Prostate gland (tissue), 2 donors: Measurements from ENCODE around the gene EML1.

Experiments used
- POLR2A ChIP-seq: fragments of 450-650 bp; IDR thresholded peaks from one replicate; pipeline ENCODE4 v1.6.1; 2016; ENCODE audit warnings: antibody characterized with exemption, mild to moderate bottlenecking
- POLR2AphosphoS5 ChIP-seq: sonication (generic); formaldehyde crosslinking; IDR thresholded peaks from one replicate; pipeline ENCODE4 v1.6.1; 2017; ENCODE audit warnings: antibody characterized with exemption
- TF ChIP-seq, protein P1 (sequence below), 4 experiments: fragments of 200-600 bp in 2 of 4; fragments of 450-650 bp in 2 of 4; sonication (generic) in 2 of 4; IDR thresholded peaks; 1 replicate in 3 of 4; 2 replicates in 1 of 4; pipeline ENCODE4 v1.5.1; 2016 to 2019; ENCODE audit warnings: antibody characterized with exemption in 4 of 4, mild to moderate bottlenecking in 2 of 4, moderate library complexity in 2 of 4

DNA sequence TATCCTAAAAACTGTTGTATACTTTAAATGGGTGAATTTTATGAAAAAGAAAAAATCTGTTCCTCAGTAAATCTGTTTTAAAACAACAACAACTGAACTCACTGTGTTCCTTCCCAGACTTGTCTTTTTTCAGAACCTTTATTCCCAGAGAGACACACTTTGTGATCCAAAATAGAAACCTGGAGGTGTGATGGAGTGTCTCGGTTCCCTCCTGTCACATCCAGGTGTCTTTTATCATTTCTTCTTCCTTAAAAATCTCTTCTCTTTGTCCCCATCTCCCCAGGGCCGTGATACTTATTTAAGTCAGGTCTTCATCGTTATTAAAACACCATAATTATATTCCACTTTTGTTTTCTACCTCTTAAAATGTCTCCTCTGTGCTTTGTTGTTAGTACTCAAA is 195.8 kb downstream of the EML1 start:
- TF ChIP-seq, protein P1, sequence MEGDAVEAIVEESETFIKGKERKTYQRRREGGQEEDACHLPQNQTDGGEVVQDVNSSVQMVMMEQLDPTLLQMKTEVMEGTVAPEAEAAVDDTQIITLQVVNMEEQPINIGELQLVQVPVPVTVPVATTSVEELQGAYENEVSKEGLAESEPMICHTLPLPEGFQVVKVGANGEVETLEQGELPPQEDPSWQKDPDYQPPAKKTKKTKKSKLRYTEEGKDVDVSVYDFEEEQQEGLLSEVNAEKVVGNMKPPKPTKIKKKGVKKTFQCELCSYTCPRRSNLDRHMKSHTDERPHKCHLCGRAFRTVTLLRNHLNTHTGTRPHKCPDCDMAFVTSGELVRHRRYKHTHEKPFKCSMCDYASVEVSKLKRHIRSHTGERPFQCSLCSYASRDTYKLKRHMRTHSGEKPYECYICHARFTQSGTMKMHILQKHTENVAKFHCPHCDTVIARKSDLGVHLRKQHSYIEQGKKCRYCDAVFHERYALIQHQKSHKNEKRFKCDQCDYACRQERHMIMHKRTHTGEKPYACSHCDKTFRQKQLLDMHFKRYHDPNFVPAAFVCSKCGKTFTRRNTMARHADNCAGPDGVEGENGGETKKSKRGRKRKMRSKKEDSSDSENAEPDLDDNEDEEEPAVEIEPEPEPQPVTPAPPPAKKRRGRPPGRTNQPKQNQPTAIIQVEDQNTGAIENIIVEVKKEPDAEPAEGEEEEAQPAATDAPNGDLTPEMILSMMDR (IDR thresholded peaks at IDR 0.05): no peak
- no peak for TF ChIP-seq POLR2A
- no peak for TF ChIP-seq POLR2AphosphoS5
